ENCODE data around the gene XIAP.
A peak's percentile ranks its signal among the peaks of the same experiment; 100 is the strongest.
"Not testable (repeated sequence)": the region's sequence is repeated elsewhere in the genome, so short reads cannot be mapped to it uniquely, and the experiment has no call there.

Gene XIAP

DNA sequence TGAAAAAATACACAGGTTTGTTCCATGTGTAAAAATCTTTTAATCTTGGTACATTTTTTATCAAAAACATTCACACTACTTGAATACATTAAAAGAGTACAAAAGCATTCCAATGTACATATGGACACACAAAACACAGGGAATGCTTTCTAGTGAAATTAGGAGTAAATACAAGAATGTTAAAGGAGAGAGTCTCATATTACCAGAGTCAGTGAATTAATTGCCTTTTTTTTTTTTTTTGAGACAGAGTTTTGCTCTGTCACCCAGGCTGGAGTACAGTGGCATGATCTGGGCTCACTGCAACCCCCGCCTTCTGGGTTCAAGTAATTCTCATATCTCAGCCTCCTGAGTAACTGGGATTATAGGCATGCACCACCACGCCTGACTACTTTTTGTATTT, 17.0 kb downstream of the XIAP start:
- no peak for DNase-seq

- no peak for DNase-seq
Measured at GRCh38 chrX:123878252-123878721, 18.4 kb downstream of the XIAP start.

DNA sequence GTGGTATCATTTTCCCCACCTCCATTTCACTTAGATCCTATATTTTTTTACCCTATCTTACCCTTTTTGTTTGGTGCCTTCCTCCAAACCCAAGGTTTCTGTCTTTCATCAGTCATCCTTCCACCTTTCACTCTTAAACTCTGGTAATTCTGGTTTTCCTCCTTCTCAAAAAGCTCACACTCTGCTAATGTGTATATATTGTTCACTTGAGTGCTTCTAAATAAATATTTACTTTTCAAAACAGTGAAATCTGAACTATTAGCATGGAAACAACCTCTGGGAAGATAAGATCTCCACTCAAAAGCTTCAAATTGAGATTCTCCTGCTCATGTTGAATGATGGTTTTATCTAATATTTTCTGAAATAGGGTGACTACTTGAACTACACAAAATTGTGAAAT, 21.5 kb downstream of the XIAP start:
- DNase-seq = no peak

GRCh38 chrX:123882391-123882790, 22.5 kb downstream of the XIAP start:
- no peak for DNase-seq

DNA sequence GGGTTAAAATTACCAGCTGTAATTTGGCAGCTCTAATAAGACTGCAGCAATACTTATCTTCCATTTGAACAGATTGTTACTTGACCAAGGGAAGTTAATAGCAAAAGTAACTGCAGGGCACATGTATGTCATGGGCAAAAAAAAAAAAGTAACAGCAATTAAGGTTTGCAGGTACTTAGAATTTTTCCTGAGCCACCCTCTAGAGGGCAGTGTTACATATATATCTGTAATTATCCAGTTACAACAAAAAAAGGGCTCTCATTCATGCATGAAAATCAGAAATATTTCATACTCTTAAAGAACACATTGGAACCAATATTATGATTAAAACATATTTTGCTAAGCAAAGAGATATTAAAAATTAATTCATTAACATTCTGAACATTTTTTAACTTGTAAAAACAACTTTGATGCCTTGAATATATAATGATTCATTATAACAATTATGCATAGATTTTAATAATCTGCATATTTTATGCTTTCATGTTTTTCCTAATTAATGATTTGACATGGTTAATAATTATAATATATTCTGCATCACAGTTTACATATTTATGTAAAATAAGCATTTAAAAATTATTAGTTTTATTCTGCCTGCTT, 25.1 kb downstream of the XIAP start:
- peak in 1 of 2 donors; percentile 21 for DNase-seq

DNA sequence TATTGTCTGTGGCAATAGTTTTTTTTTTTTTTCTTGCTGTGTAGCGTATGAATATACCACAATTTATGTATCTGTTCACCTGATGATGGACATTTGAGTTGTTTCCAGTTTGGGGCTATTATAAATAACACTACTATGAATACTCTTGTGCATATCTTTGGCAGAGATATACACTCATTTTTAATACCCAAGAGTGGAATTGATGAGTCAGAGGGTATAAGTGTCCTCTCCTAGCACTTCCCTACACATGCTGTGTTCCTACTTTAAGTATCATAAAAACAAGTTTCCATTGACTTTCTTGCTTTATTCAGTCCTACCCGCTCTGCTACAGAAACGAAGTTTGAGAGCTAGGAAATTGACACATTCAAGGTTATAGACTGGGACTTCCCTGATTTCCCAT, 39.8 kb downstream of the XIAP start:
- no peak for DNase-seq

- not testable (repeated sequence) for DNase-seq
Measured at GRCh38 chrX:123903261-123903660, 43.4 kb downstream of the XIAP start.

DNA sequence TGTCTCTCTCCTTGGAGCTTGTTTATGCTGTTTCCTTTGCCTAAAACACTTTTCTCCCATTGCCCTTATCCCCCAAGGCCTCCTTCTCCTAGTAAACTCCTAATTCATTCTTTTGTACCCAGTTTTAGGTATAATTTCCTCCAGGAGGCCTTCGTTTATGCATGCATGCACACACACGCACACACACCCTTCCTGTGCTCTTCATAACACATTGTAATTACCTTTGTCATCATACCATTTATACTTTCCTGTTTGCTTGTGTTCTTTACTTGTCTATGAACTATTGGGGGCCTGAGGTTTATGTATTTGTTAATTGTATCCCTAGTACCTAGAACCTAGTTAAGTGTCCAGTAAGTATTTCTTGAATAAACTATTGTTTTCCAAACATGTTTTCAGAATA, 45.5 kb downstream of the XIAP start:
- DNase-seq = no peak

GRCh38 chrX:123906557-123907316, 46.9 kb downstream of the XIAP start:
- DNase-seq = no peak

- no peak for DNase-seq
Measured at GRCh38 chrX:123909523-123909922, 49.7 kb downstream of the XIAP start.

GRCh38 chrX:123917069-123917468, 57.2 kb downstream of the XIAP start:
- DNase-seq = no peak

DNA sequence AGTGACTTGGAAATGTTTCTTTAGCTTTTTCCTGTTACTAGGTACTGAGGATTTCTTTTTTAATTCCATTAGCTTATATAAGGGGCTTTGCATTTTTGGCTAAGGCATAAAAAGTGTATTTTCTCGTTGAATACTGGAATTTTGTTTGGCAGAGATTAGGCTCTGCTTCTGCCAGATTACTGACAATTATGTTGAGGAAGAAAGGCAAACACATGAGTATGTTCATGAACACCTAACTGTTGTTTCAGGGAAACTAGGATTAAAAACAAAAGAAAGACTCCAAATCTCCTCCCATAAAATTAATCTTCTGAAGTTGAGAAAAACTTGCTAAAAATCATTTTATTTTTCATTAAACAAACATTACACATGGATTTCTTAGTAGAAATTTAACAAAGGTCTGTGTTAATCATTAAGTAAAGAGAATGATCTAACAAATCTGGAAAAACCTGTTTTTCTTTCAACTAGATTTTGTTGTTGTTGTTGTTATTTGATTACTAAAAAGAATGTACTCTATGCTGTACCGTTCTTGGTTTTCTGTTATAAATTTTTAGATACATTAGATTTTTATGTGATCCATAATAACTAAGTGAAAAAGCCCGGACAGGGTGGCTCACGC, 58.4 kb downstream of the XIAP start:
- no peak for DNase-seq

GRCh38 chrX:123920105-123920785, 60.4 kb downstream of the XIAP start:
- no peak for DNase-seq

DNA sequence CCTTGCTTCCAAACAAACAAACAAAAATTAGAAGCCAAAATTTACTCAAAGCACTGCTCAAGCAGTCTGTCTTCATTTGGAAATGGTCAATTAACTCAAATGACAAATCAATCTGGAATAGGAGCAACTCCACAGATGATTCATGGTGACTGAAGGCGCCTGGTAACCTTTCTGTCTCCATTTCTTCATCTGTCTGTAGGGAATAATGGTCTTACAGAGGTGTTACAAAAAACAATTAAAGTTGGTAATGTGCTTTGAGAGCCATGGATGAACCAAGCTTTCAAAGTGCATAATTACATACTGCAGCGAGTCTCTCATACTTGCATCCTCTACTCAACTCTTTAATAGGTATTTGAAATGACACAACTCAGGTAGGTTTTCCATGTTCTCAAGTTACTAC, 63.4 kb downstream of the XIAP start:
- DNase-seq = no peak

GRCh38 chrX:123924186-123924585, 64.3 kb downstream of the XIAP start:
- no peak for DNase-seq

DNA sequence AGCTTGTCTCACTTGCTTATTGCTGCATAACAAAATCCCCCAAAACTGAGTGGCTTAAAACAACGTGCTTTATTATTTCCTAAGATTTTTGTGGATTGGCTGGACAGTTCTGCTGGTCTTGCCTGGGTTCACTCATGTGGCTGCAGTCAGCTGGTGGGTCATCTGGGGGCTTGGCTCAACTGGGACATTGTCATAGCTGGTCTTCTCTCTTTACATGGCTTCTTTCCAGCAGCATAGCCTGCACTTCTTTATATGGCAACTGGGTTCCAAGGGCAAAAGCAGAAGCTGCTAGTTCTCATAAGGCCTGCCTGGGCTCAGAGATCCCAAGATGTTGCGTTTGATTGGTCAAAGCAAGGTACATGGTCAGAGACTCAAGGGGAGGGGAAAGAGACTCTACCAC, 68.0 kb downstream of the XIAP start:
- no peak for DNase-seq

DNA sequence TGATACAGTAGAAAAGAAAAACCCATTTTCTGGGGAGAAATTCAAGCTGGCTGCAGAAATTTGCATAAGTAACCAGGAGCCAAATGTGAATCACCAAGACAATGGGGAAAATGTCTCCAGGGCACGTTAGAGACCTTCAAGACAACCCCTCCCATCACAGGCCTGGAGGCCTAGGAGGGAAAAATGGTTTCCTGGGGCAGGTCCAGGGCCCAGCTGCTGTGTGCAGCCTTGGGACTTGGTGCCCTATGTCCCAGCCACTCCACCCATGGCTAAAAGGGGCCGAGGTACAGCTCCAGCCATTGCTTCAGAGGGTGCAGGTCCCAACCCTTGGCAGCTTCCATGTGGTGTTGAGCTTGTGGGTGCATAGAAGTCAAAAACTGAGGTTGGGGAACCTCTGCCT, 72.2 kb downstream of the XIAP start:
- DNase-seq = not testable (repeated sequence)

DNA sequence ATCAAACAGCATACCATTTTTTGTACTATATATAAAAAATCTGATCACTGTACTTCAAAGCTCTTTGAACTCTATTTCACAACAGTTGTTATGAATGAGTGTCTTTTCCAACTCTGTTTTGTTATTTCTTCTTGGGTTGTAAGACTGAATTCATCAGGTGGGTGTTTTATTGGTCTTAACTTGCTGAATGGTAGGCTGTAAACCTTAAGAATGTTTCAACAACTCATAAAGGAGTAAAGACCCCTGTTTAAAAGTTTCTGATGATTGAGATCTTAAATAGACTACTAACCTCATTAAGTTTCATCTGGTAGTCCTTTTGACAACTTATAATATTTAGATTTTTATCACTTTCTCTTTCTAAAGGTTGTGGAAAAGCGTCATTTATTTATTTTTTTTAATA, 83.2 kb downstream of the XIAP start:
- no peak for DNase-seq

DNA sequence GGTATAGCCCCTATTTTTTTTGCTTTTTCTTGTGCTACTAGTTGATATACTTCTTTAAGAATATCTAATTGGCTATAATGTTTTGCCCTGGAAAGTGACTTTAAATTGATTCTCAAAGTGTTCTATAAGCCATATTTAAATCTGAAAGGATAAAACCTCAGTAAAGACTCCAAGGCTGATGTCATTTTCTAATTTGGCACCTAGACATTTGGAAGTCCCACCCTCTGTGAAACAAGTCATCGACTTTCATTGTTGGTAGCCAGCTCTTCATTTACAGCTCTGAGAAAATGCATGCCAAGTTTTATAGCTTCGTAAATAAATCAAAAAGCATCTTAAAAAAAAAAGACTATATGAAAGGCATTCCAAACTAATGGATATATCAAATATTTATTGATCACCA, 83.6 kb downstream of the XIAP start:
- DNase-seq = no peak

GRCh38 chrX:123949846-123950245, 90.0 kb downstream of the XIAP start:
- DNase-seq = no peak

DNA sequence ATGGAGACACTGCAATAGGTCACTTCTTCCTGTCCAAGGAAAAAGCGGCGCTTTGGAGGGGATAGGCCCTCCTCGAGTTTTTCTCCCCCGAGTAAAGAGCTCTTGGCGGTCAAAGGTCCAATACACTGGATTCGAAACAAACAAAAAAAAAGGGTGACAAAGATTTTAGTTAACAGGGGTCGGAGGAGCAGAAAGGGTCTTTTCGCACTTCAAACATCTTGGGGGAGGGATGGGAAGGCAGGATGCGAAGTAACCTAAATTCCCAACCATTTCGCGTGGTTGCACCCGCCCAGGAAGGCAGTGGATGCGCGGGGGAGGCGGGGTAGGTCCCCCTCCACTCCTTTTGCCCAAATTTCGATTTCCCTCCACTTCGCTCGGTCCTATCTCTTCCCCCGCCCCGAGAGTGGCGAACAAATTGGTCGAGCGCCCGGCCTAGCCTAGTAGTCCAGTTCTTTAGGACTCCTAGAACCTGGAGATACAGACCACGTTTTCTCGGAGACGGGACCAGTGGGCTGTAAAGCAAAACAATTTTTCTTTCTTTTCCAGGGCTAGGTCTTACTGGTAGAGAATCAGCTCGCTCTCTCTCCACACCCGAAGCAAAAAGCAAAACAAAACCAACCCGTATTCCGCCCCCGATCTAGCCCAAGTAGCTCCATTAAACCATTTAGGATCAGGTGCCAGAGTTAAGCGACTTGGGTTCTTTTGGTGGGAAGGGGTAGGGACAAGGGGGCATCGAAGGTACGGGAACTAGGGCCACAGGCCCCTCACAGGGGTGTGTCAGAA, 99.6 kb downstream of the XIAP start:
- peak in 1 of 2 donors; percentile 46 for DNase-seq

DNA sequence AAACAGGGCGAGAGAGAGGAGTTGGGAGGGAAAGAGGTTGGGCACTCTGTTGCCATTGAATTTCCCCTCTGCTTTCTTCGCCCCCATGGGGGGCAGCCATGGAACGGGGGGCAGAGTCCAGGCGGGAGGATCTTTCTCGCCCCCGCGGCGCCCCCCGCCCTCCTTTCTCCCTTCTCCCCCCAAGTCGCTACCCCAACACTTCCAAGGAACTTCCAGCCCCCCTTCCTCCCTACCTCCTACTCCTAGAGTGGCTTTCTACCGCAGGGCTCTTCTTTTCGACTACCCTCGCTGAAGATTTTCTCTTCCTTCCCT, 101.1 kb downstream of the XIAP start:
- DNase-seq = no peak
